ENCODE measurements around the gene PANX1.

GRCh38 chr11:94194712-94195111, 66.1 kb downstream of the PANX1 start:
- TF ChIP-seq CTCF (conservative IDR thresholded peaks at IDR 0.05; ENCODE audit: low read length) (no peak), EZH2phosphoT487 (IDR thresholded peaks at IDR 0.05; ENCODE audit: borderline replicate concordance, low read depth, low read length) (no peak)
